ENCODE data around the gene CCDC47.
"Not testable (repeated sequence)": the region's sequence is repeated elsewhere in the genome, so short reads cannot be mapped to it uniquely, and the experiment has no call there.

The CCDC47 gene

GRCh38 chr17:63773272-63774140 is at the start of gene CCDC47:
Gene CCDC47, minus strand, starts transcription at chr17:63773597. Its CDS starts 7,422 bp downstream, at chr17:63766175.
- ATAC-seq = peak; percentile 86 to 87

- no peak for ATAC-seq
Measured at GRCh38 chr17:63822537-63822936, 49.1 kb upstream of the CCDC47 start.

GRCh38 chr17:63821804-63822203 is 48.4 kb upstream of the CCDC47 start:
- ATAC-seq = no peak

GRCh38 chr17:63820963-63821561 is 47.7 kb upstream of the CCDC47 start:
- ATAC-seq = no peak

- no peak for ATAC-seq
Measured at GRCh38 chr17:63819585-63820537, 46.5 kb upstream of the CCDC47 start.

GRCh38 chr17:63819131-63819530 is 45.7 kb upstream of the CCDC47 start:
- no peak for ATAC-seq

GRCh38 chr17:63817736-63818385 is 44.5 kb upstream of the CCDC47 start:
- no peak for ATAC-seq

GRCh38 chr17:63816669-63817068 is 43.3 kb upstream of the CCDC47 start:
- no peak for ATAC-seq

GRCh38 chr17:63816123-63816522 is 42.7 kb upstream of the CCDC47 start:
- ATAC-seq = no peak

- no peak for ATAC-seq
Measured at GRCh38 chr17:63809970-63810369, 36.6 kb upstream of the CCDC47 start.

GRCh38 chr17:63805591-63805990 is 32.2 kb upstream of the CCDC47 start:
- no peak for ATAC-seq

GRCh38 chr17:63804328-63804727 is 30.9 kb upstream of the CCDC47 start:
- ATAC-seq = no peak

GRCh38 chr17:63800783-63801182 is 27.4 kb upstream of the CCDC47 start:
- no peak for ATAC-seq

GRCh38 chr17:63798572-63799106 is 25.2 kb upstream of the CCDC47 start:
- ATAC-seq = no peak

- not testable (repeated sequence) for ATAC-seq
Measured at GRCh38 chr17:63796375-63796774, 23.0 kb upstream of the CCDC47 start.

GRCh38 chr17:63792055-63792729 is 18.8 kb upstream of the CCDC47 start:
- no peak for ATAC-seq

GRCh38 chr17:63790057-63790456 is 16.7 kb upstream of the CCDC47 start:
- ATAC-seq = no peak

- no peak for ATAC-seq
Measured at GRCh38 chr17:63786971-63787711, 13.7 kb upstream of the CCDC47 start.

- no peak for ATAC-seq
Measured at GRCh38 chr17:63786117-63786516, 12.7 kb upstream of the CCDC47 start.

- ATAC-seq = no peak
Measured at GRCh38 chr17:63785556-63785955, 12.2 kb upstream of the CCDC47 start.

- no peak for ATAC-seq
Measured at GRCh38 chr17:63783522-63783921, 10.1 kb upstream of the CCDC47 start.

Data from activated CD4-positive, CD25-positive, alpha-beta regulatory T cell treated with anti-CD3 and anti-CD28 coated beads, Interleukin-2, amount 50 U/mL, for 24 hours (primary cell).